ENCODE measurements around the gene PISD.

Gene PISD

DNA sequence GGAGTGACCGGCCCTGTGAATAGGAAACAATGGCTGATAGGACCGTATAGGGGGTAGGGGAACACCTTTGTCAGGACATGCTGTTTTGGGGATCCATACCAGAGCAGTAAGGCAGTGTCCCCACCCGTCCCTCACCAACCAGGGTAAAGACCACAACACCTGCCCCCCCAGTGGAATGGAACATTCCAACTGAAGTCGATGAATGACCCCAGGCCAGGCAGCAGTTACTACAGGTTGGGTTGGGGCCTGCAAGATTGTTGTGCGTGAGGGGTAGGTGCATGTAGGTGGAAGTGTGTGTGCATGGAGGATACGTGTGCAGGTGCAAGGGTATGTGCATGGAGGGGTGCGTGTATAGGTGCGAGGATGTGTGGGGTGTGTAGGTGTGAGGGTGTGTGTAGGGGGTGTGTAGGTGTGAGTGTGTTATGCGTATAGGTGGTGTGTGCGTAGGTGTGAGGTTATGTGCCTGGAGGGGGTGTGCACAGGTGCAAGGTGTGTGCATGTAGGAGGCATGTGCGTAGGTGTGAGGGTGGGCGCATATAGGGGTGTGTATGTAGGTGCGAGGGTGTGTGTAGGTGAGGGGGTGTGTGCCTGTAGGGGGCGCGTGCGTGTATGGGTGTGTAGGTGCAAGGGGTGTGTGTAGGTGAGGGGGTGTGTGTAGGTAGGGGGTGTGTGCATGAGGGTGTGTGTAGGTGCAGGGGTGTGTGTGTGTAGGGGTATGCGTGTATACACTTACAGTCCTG lies 32.9 kb downstream of the PISD start:
- peaks cover 46% of the 10 kb centered on the region for H3K4me1 Mint-ChIP-seq
- H3K36me3 Mint-ChIP-seq (ENCODE audit: insufficient read depth) = peaks cover 36% of the 10 kb centered on the region
- peak overlapping the region; percentile 77 for H3K27ac Mint-ChIP-seq (ENCODE audit: low read depth)
- ATAC-seq (replicated peaks; ENCODE audit: extremely low read depth, poor library complexity, severe bottlenecking) = no peak
- no peaks in the 10 kb centered on the region for H3K27me3 Mint-ChIP-seq
- DNase-seq (ENCODE audit: low spot score in 2 of 2) = no peak
- H3K4me3 Mint-ChIP-seq = peak overlapping the region; percentile 87
- H3K9me3 Mint-ChIP-seq = no peaks in the 10 kb centered on the region

GRCh38 chr22:31628362-31628761 lies 33.7 kb downstream of the PISD start:
- Mint-ChIP-seq H3K4me3 (peak overlapping the region; percentile 36), H3K27ac (ENCODE audit: low read depth) (peak overlapping the region; percentile 77), H3K9me3 (no peaks in the 10 kb centered on the region), H3K36me3 (ENCODE audit: insufficient read depth) (peaks cover 35% of the 10 kb centered on the region), H3K27me3 (no peaks in the 10 kb centered on the region), H3K4me1 (peaks cover 41% of the 10 kb centered on the region)
- DNase-seq (ENCODE audit: low spot score in 2 of 2) (no peak), ATAC-seq (replicated peaks; ENCODE audit: extremely low read depth, poor library complexity, severe bottlenecking) (no peak)

GRCh38 chr22:31627223-31627731 lies 34.7 kb downstream of the PISD start:
- Mint-ChIP-seq H3K9me3 (no peaks in the 10 kb centered on the region), H3K4me3 (peak overlapping the region; percentile 36), H3K27me3 (no peaks in the 10 kb centered on the region), H3K27ac (ENCODE audit: low read depth) (peak overlapping the region; percentile 77), H3K4me1 (peaks cover 41% of the 10 kb centered on the region), H3K36me3 (ENCODE audit: insufficient read depth) (peaks cover 34% of the 10 kb centered on the region)
- ATAC-seq (replicated peaks; ENCODE audit: extremely low read depth, poor library complexity, severe bottlenecking) (no peak), DNase-seq (ENCODE audit: low spot score in 2 of 2) (no peak)

DNA sequence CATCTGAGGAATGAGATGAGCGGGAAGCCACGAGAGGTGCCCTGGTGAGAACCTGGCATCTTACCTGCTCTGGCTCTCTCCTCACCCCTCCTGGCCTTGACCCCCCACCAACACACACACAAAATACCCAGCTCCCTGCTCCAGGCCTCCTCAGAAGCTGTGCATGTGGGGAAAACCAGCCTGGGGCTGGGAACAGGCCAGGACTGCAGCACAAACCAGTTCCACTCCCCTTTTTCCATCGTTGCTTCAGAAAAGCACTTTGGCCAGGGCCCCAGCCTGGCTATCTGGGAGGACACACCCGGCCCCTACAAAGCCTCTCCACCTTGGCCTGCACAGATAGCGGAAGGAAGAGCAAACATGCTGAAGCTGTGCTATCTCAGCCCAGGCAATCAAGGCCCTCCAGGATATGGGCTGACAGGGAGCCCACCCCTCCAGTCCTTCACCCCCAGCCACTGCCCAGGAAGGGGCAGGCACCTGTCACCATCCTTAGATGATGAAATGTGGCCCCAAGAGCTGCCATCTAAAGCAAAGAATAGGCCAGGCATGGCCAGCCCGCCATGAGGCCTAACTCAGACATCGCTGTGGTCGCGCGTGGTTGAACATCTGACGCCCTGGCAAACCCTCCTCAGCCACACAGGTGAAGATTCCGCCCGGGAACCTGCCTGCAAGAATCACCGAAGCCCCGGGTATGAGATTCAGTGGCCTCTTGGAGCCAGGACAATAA lies 35.4 kb downstream of the PISD start:
- Mint-ChIP-seq H3K27me3 (no peaks in the 10 kb centered on the region), H3K4me1 (peaks cover 38% of the 10 kb centered on the region), H3K9me3 (no peaks in the 10 kb centered on the region), H3K27ac (ENCODE audit: low read depth) (peak overlapping the region; percentile 64), H3K36me3 (ENCODE audit: insufficient read depth) (peaks cover 34% of the 10 kb centered on the region), H3K4me3 (no peak overlapping the region)
- DNase-seq (ENCODE audit: low spot score in 2 of 2) = no peak
- ATAC-seq (replicated peaks; ENCODE audit: extremely low read depth, poor library complexity, severe bottlenecking) = no peak

GRCh38 chr22:31625661-31626426 lies 36.2 kb downstream of the PISD start:
- Mint-ChIP-seq H3K27ac (ENCODE audit: low read depth) (peak overlapping the region; percentile 64), H3K4me1 (peaks cover 32% of the 10 kb centered on the region), H3K36me3 (ENCODE audit: insufficient read depth) (peaks cover 31% of the 10 kb centered on the region), H3K9me3 (no peaks in the 10 kb centered on the region), H3K4me3 (no peak overlapping the region), H3K27me3 (no peaks in the 10 kb centered on the region)
- ATAC-seq (replicated peaks; ENCODE audit: extremely low read depth, poor library complexity, severe bottlenecking) = no peak
- DNase-seq (ENCODE audit: low spot score in 2 of 2) = no peak

DNA sequence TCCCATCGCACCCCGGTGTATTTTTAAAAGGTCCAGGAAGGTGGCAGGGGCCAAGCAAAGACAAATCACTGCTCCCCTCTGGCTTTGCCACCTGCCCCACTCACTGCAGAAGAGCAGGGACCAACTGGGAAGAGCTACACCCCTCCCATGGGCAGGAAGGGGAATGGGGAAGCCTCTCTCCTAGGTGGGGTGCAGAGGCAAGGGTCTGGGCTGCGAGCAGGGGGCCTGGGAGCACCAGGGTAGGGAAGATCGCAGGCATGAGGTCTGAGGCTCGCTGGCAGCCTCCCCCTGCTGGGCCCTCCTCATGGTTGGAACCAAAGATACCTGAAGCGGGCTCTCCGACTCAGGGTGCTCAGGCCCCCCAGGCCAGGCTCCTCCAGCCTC lies 36.8 kb downstream of the PISD start:
- no peak overlapping the region for H3K4me3 Mint-ChIP-seq
- peaks cover 32% of the 10 kb centered on the region for H3K4me1 Mint-ChIP-seq
- ATAC-seq (replicated peaks; ENCODE audit: extremely low read depth, poor library complexity, severe bottlenecking) = no peak
- peak overlapping the region; percentile 47 for H3K27ac Mint-ChIP-seq (ENCODE audit: low read depth)
- no peaks in the 10 kb centered on the region for H3K9me3 Mint-ChIP-seq
- peaks cover 35% of the 10 kb centered on the region for H3K36me3 Mint-ChIP-seq (ENCODE audit: insufficient read depth)
- no peak for DNase-seq (ENCODE audit: low spot score in 2 of 2)
- H3K27me3 Mint-ChIP-seq = no peaks in the 10 kb centered on the region

DNA sequence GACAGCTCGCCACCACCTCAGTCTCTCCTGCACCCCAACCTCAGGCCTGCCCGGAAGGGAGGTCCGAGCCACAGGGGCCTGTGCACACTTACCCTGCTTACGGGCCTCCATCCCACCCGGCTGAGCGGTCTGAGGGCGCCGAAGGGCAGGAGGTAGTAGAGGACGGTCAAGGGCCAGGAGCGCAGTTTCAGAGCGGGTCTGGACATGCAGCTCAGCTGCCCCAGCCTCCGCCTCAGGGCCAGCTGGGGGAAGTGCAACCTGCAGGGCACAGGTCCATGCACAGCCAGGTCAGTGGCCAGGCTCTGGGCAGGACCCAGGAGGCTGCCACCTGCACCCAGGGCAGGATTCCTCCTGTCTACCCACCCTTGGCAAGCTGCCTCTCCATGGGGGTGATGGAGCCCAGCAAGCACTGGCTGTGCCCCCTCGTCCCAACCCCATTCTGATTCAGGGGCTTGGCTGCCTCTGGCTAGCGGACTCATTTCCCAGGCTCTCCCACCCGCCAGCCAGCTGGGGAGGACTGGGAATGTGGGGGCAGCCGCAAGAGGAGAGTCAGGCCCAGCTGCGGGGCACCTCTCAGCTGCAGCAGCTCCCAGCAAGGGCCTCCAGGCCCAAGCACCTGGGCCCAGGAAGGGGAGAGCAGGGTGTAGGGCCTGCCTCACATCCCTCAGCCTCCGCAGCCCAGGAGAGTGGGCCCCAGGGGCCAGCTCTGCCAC lies 38.3 kb downstream of the PISD start:
- peaks cover 22% of the 10 kb centered on the region for H3K4me1 Mint-ChIP-seq
- no peaks in the 10 kb centered on the region for H3K9me3 Mint-ChIP-seq
- peak overlapping the region; percentile 47 for H3K27ac Mint-ChIP-seq (ENCODE audit: low read depth)
- peaks cover 43% of the 10 kb centered on the region for H3K36me3 Mint-ChIP-seq (ENCODE audit: insufficient read depth)
- no peak overlapping the region for H3K4me3 Mint-ChIP-seq
- no peak for ATAC-seq (replicated peaks; ENCODE audit: extremely low read depth, poor library complexity, severe bottlenecking)
- no peak for DNase-seq (ENCODE audit: low spot score in 2 of 2)
- H3K27me3 Mint-ChIP-seq = no peaks in the 10 kb centered on the region

GRCh38 chr22:31622980-31623379 lies 39.0 kb downstream of the PISD start:
- ATAC-seq (replicated peaks; ENCODE audit: extremely low read depth, poor library complexity, severe bottlenecking) = no peak
- Mint-ChIP-seq H3K36me3 (ENCODE audit: insufficient read depth) (peaks cover 41% of the 10 kb centered on the region), H3K27me3 (no peaks in the 10 kb centered on the region), H3K4me1 (peaks cover 15% of the 10 kb centered on the region), H3K27ac (ENCODE audit: low read depth) (peak overlapping the region; percentile 49), H3K4me3 (no peak overlapping the region), H3K9me3 (no peaks in the 10 kb centered on the region)
- no peak for DNase-seq (ENCODE audit: low spot score in 2 of 2)

- H3K4me1 Mint-ChIP-seq = peaks cover 15% of the 10 kb centered on the region
- H3K36me3 Mint-ChIP-seq (ENCODE audit: insufficient read depth) = peaks cover 51% of the 10 kb centered on the region
- DNase-seq (ENCODE audit: low spot score in 2 of 2) (no peak), ATAC-seq (replicated peaks; ENCODE audit: extremely low read depth, poor library complexity, severe bottlenecking) (no peak)
- no peaks in the 10 kb centered on the region for H3K27me3 Mint-ChIP-seq
- H3K9me3 Mint-ChIP-seq = no peaks in the 10 kb centered on the region
- H3K4me3 Mint-ChIP-seq = no peak overlapping the region
- peak overlapping the region; percentile 13 for H3K27ac Mint-ChIP-seq (ENCODE audit: low read depth)
Observed at GRCh38 chr22:31621507-31622124, 40.4 kb downstream of the PISD start.

GRCh38 chr22:31620756-31621480 lies 41.1 kb downstream of the PISD start:
- Mint-ChIP-seq H3K36me3 (ENCODE audit: insufficient read depth) (peaks cover 54% of the 10 kb centered on the region), H3K4me3 (no peak overlapping the region), H3K4me1 (peaks cover 18% of the 10 kb centered on the region), H3K27me3 (no peaks in the 10 kb centered on the region), H3K9me3 (no peaks in the 10 kb centered on the region), H3K27ac (ENCODE audit: low read depth) (peak overlapping the region; percentile 8)
- no peak for DNase-seq (ENCODE audit: low spot score in 2 of 2)
- no peak for ATAC-seq (replicated peaks; ENCODE audit: extremely low read depth, poor library complexity, severe bottlenecking)

- H3K27me3 Mint-ChIP-seq = no peaks in the 10 kb centered on the region
- H3K36me3 Mint-ChIP-seq (ENCODE audit: insufficient read depth) = peaks cover 50% of the 10 kb centered on the region
- no peaks in the 10 kb centered on the region for H3K9me3 Mint-ChIP-seq
- no peak for ATAC-seq (replicated peaks; ENCODE audit: extremely low read depth, poor library complexity, severe bottlenecking)
- peak overlapping the region; percentile 76 for H3K27ac Mint-ChIP-seq (ENCODE audit: low read depth)
- no peak for DNase-seq (ENCODE audit: low spot score in 2 of 2)
- peaks cover 21% of the 10 kb centered on the region for H3K4me1 Mint-ChIP-seq
- no peak overlapping the region for H3K4me3 Mint-ChIP-seq
Observed at GRCh38 chr22:31619611-31620300, 42.3 kb downstream of the PISD start.
